Progenitor cell of endocrine pancreas (in vitro differentiated cells): Measurements from ENCODE around the gene NBR1. TPM values are rescaled to one million over a fixed set of nuclear protein-coding genes. Genes with fewer than 3 reads are reported as not detected.
"Not testable (repeated sequence)": the region's sequence is repeated elsewhere in the genome, so short reads cannot be mapped to it uniquely, and the experiment has no call there.

Source experiments
- DNase-seq: peaks from one replicate; pipeline ENCODE4 v3.0.0; 2021; ENCODE audit warnings: low spot score; ENCODE audit not compliant: unreplicated experiment
- H3K27ac Mint-ChIP-seq: 2 replicates; pipeline ENCODE4 v1.8.0; 2021; ENCODE audit warnings: mild to moderate bottlenecking, moderate library complexity, mixed read lengths
- H3K27me3 Mint-ChIP-seq: 2 replicates; pipeline ENCODE4 v1.8.0; 2021; ENCODE audit warnings: mixed read lengths
- H3K36me3 Mint-ChIP-seq: 2 replicates; pipeline ENCODE4 v1.8.0; 2022; ENCODE audit warnings: mixed read lengths; ENCODE audit not compliant: insufficient read depth
- H3K4me1 Mint-ChIP-seq: 2 replicates; pipeline ENCODE4 v1.8.0; 2021; ENCODE audit warnings: low read depth, mixed read lengths
- H3K4me3 Mint-ChIP-seq: 2 replicates; pipeline ENCODE4 v1.8.0; 2021; ENCODE audit warnings: low read depth, mild to moderate bottlenecking, moderate library complexity, mixed read lengths
- H3K9me3 Mint-ChIP-seq: 2 replicates; pipeline ENCODE4 v1.8.0; 2021; ENCODE audit warnings: low read depth, mixed read lengths
- CTCF ChIP-seq: fragments of 200-600 bp; sonication (generic); IDR thresholded peaks from one replicate; pipeline ENCODE4 v1.5.0; 2021; ENCODE audit warnings: antibody characterized with exemption, mild to moderate bottlenecking; ENCODE audit not compliant: unreplicated experiment
- total RNA-seq: library from RNA; stranded (reverse); gene quantifications from 2 replicates; pipeline ENCODE4 v1.2.1, GENCODE V29; 2021

NBR1 gene
- total RNA-seq, 1 donor from 2014 or later = 59.5 TPM

GRCh38 chr17:43155666-43156065 lies 15.3 kb upstream of the NBR1 start:
- H3K4me1 Mint-ChIP-seq = peaks cover 6% of the 10 kb centered on the region
- H3K9me3 Mint-ChIP-seq = peaks cover 8% of the 10 kb centered on the region
- H3K36me3 Mint-ChIP-seq = peaks cover 17% of the 10 kb centered on the region
- no peaks in the 10 kb centered on the region for H3K27me3 Mint-ChIP-seq
- H3K4me3 Mint-ChIP-seq = no peak overlapping the region
- no peak overlapping the region for H3K27ac Mint-ChIP-seq
- DNase-seq = no peak
- no peak for TF ChIP-seq CTCF

GRCh38 chr17:43159232-43159631 lies 11.8 kb upstream of the NBR1 start:
- peaks cover 12% of the 10 kb centered on the region for H3K36me3 Mint-ChIP-seq
- not testable (repeated sequence) for H3K4me1 Mint-ChIP-seq, H3K27me3 Mint-ChIP-seq

GRCh38 chr17:43159957-43160356 lies 11.1 kb upstream of the NBR1 start:
- not testable (repeated sequence) for H3K27ac Mint-ChIP-seq, DNase-seq, H3K9me3 Mint-ChIP-seq, H3K4me3 Mint-ChIP-seq, H3K4me1 Mint-ChIP-seq, H3K27me3 Mint-ChIP-seq
- peaks cover 10% of the 10 kb centered on the region for H3K36me3 Mint-ChIP-seq

More at GRCh38 chr17:43159232-43159631, 11.8 kb upstream of the NBR1 start:
- H3K9me3 Mint-ChIP-seq, H3K4me3 Mint-ChIP-seq, DNase-seq: not testable (repeated sequence)
- H3K27ac Mint-ChIP-seq = peak overlapping the region; percentile 84

- H3K36me3 Mint-ChIP-seq = peaks cover 17% of the 10 kb centered on the region
- H3K27me3 Mint-ChIP-seq, H3K4me1 Mint-ChIP-seq, DNase-seq, H3K9me3 Mint-ChIP-seq, H3K27ac Mint-ChIP-seq: not testable (repeated sequence)
- peak overlapping the region; percentile 1 for H3K4me3 Mint-ChIP-seq
These were observed 5.0 kb upstream of the NBR1 start for GRCh38 chr17:43165971-43166370.

GRCh38 chr17:43169561-43170139 lies 1.4 kb upstream of the NBR1 start:
- no peaks in the 10 kb centered on the region for H3K27me3 Mint-ChIP-seq
- no peak for TF ChIP-seq CTCF
- H3K4me1 Mint-ChIP-seq = peaks cover 21% of the 10 kb centered on the region
- H3K36me3 Mint-ChIP-seq = peaks cover 11% of the 10 kb centered on the region
- no peak overlapping the region for H3K27ac Mint-ChIP-seq
- no peak overlapping the region for H3K4me3 Mint-ChIP-seq
- H3K9me3 Mint-ChIP-seq = peaks cover 3% of the 10 kb centered on the region
- DNase-seq = no peak

GRCh38 chr17:43170140-43170765 lies 761 bp upstream of the NBR1 start:
- Mint-ChIP-seq H3K9me3 (peaks cover 3% of the 10 kb centered on the region), H3K27me3 (no peaks in the 10 kb centered on the region), H3K4me1 (peaks cover 21% of the 10 kb centered on the region), H3K4me3 (no peak overlapping the region), H3K36me3 (peaks cover 11% of the 10 kb centered on the region), H3K27ac (no peak overlapping the region)
- DNase-seq = peak; percentile 67
- no peak for TF ChIP-seq CTCF
